ENCODE results near the gene MMAA.
A peak's percentile ranks its signal among the peaks of the same experiment; 100 is the strongest.
"Not testable (repeated sequence)": the region's sequence is repeated elsewhere in the genome, so short reads cannot be mapped to it uniquely, and the experiment has no call there.

Gene MMAA

DNA sequence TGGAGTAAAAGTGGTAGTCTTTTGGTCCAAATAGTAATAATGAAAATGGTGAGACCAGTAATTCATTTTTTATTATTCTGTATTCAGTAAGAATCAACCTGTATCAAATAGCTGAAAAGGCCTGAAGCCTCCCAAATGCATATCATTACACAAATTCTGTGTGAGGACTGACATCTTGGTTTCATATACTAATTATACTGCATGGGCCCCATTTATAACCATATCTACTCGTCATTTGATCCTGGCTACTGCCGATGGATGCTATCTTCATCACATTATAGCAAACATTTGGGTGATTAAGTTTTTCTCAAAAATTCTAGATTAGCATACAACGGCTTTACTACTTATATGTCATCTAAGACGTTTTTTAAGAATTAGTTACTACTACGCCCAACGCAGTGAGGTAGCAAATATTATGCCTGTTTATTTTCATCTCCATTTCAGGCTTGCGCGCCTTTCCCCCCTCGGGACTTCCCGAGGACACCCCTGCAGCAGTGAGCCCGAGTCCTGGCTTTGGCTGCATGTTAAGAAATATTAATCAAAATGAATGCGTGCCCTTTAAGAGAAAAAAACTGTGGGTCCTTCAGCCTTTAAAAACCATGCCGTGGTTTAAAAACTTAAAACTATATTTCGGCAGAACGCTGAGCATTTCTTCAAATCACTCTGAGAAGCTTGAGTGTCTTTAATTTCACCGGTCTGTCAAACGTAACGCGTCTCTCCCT lies 814 bp upstream of the MMAA start:
- peak overlapping the region; percentile 90 for H3K4me3 ChIP-seq (ENCODE audit: low read length)
- TF ChIP-seq ZNF274 (IDR thresholded peaks at IDR 0.05; ENCODE audit: low read depth, low read length), result no peak

DNA sequence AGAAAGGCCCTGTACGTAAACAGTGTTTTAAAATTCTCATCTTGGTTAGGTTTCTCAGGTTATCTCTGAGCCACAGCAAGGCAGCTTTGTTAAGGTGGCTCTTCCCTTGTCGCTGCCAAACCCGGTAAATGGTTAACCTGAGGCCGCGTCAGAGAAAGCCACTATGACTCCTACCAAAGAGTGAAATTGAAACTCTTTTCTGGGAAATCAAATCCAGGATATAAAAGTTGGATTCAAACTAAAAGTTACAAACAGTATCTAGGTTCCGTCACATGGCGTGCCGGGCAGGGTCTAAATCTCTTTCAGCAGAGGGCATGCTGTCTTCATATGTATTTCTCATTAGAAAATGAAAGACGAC lies 433 bp downstream of the MMAA start:
- TF ChIP-seq ZNF274 (IDR thresholded peaks at IDR 0.05; ENCODE audit: low read depth, low read length), result no peak
- H3K4me3 ChIP-seq (ENCODE audit: low read length), result peak overlapping the region; percentile 90

DNA sequence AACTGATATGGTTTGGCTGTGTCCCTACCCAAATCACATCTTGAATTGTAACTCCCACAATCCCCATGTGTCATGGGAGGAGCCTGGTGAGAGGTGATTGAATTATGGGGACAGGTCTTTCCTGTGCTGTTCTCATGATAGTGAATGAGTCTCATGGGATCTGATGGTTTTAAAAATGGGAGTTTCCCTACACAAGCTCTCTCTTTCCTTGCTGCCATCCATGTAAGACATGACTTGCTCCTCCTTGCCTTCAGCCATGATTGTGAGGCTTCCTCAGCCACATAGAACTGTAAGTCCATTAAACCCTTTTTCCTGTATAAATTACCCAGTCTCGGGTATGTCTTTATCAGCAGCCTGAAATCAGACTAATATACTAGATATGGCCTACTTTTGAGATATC lies 2.9 kb downstream of the MMAA start:
- H3K4me3 ChIP-seq (ENCODE audit: low read length), result not testable (repeated sequence)

DNA sequence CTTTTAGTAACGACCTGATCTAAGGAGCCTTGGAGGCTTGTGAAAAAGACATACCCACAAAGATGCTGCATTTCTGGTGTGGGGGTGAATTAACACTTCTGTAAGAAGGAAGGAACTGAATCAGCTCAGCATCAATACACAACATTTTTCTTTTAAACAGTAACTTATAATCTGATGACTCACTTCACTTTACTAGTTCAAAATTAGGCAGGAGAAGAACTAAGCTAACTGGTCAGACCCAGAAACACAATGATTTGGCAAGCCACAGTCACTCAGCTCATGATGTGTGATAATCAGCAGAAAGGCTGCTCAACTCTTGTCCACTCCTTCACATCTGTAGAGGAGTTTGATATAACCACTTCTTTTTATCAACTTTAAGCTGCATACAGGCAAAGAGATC lies 4.6 kb downstream of the MMAA start:
- no peak overlapping the region for H3K4me3 ChIP-seq (ENCODE audit: low read length)
- TF ChIP-seq ZNF274 (IDR thresholded peaks at IDR 0.05; ENCODE audit: low read depth, low read length), result no peak

DNA sequence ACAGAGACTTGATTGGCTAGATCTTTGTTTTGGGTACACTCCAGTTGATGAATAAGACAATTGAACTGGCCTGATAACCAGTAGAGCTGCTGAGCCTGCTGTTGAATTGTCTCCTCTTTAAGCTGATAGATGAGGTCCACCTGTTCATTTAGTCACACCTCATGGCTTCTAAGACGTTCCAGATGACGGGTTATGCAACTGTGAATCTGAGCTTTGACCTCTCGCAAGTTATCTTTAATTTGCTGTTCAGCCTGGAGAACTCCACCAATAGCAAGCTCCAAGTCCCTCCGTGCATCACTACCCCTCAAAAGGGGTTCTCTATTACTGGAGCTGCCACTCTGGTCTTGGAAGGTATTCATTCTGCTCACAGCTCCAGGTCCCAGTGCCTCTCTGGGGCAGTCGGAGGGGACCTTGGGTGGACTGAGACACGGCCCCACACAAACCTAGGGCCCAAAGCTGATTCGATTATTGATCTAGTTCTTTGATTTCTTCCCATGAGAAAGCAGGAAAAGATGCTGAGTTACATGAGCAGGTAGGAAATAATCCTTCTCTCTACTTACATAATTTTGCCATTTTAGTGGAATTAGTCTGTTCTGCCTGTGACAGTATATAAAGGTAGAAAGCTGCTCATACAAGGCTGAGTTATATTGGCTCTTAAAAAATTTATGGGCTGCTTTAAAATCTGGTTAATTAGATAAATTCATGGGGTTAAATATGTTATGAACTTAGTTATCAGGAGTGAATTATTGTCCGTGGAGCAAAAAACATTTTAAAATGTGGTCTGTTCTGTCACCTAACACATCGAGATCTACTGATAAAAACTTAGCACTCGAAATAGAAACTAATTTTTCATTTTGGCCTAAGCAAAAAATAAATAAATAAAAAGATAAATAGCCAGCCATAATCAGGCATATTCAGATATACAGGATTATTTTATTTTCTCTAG lies 6.8 kb downstream of the MMAA start:
- no peak overlapping the region for H3K4me3 ChIP-seq (ENCODE audit: low read length)
- no peak for TF ChIP-seq ZNF274 (IDR thresholded peaks at IDR 0.05; ENCODE audit: low read depth, low read length)

DNA sequence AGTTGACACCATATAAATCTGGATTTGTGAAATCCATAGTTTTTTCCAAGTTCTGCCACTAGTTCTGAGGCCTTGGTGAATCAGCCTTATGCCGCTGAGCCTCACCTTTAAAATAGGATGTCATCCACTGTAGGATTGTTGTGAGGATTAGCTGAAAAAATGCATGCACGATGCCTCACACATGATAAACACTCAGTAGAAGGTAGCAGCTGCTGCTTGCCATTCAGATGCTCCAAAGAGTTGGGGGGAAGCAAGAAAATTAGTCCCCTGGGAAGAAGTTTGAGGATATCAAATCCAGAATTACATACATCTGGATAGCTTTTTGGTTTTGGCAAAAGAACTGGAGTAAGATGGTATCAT lies 7.4 kb downstream of the MMAA start:
- no peak overlapping the region for H3K4me3 ChIP-seq (ENCODE audit: low read length)
- TF ChIP-seq ZNF274 (IDR thresholded peaks at IDR 0.05; ENCODE audit: low read depth, low read length), result no peak

DNA sequence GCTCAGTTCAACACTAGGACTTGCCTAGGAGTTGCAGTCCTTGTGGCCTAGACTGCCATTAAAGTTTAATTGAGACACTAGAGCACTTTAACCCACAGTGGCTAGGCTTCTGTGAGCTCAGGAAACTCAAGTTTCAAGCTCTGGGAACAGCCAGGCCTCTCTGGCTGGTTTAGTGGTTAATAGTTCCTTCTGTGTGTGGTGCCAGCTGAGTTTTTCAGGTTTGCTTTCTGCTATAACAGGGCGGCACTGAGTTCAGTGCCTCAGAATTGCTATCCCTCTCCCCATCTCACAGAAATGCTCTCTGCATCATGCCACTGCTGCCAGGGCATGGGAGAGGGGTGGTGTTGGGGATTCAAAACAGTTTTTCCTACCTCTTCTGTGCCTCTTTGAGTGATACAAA lies 15.9 kb downstream of the MMAA start:
- TF ChIP-seq ZNF274 (IDR thresholded peaks at IDR 0.05; ENCODE audit: low read depth, low read length), result no peak
- H3K4me3 ChIP-seq (ENCODE audit: low read length), result no peak overlapping the region

DNA sequence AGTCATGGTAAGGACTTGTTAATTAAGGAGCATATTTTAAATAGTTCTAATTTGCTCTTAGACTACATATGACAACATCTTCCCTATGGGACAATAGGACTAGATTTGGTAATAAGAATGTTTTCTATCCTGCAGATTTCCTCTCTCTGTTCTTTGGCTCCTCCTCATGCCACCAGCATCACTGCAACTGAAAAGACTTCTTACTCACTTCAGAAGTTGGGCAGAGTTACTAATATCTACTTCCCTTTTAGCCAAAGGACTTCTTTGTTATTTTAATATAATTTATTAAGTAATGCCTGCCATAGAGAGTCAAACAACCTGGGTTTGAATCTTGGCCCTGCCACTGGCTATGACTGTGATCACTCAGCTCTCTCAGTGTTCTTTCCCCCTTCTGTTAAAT lies 16.4 kb downstream of the MMAA start:
- no peak overlapping the region for H3K4me3 ChIP-seq (ENCODE audit: low read length)
- no peak for TF ChIP-seq ZNF274 (IDR thresholded peaks at IDR 0.05; ENCODE audit: low read depth, low read length)

DNA sequence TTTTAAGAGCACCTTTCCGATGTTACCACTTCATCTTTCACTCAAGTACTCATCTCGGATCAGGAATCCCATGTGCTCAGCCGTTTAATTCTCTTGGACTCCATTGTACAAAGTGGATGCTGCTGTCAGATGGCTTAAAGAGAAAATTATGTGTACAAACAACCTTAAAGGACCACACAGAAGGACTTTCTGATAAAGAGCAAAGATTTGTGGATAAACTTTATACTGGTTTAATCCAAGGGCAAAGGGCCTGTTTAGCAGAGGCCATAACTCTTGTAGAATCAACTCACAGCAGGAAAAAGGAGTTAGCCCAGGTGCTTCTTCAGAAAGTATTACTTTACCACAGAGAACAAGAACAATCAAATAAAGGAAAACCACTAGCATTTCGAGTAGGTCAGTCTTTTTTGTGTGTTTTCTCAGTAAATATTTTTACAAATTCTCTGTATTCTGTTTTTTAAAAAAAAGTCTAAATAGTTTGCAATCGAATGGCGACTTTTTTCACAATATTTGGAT lies 20.1 kb downstream of the MMAA start:
- no peak for TF ChIP-seq ZNF274 (IDR thresholded peaks at IDR 0.05; ENCODE audit: low read depth, low read length)
- H3K4me3 ChIP-seq (ENCODE audit: low read length), result no peak overlapping the region

DNA sequence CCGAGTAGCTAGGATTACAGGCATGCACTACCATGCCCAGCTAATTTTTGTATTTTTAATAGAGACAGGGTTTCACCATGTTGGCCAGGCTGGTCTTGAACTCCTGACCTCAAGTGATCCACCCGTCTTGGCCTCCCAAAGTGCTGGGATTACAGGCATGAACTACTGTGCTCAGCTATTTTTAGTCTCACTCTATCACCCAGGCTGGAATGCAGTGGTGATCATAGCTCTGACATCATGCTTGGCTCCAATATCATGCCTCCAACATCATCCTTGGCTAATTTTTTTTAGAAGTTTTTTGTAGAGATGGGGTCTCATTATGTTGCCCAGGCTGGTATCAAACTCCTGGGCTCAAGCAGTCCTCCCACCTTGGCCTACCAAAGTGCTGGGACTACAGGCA lies 21.1 kb downstream of the MMAA start:
- H3K4me3 ChIP-seq (ENCODE audit: low read length), result not testable (repeated sequence)

DNA sequence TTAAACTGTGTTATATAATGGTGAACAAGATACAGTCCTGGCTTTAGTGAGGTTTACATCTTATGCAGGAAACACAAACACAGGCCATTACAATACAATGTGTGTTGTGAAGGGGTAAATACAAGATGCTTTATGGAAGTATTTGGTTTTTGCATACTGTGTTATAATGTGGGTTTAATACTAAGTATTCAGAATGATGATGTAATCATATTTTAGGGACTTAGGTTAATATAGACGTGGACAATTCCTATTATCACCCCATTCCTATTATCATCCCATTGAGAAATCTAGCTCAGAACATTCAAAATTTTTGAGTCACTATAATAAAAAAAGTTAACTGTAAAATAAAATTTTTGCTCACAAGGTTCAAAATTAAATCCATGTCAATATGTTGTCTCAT lies 24.1 kb downstream of the MMAA start:
- no peak for TF ChIP-seq ZNF274 (IDR thresholded peaks at IDR 0.05; ENCODE audit: low read depth, low read length)
- H3K4me3 ChIP-seq (ENCODE audit: low read length), result no peak overlapping the region

DNA sequence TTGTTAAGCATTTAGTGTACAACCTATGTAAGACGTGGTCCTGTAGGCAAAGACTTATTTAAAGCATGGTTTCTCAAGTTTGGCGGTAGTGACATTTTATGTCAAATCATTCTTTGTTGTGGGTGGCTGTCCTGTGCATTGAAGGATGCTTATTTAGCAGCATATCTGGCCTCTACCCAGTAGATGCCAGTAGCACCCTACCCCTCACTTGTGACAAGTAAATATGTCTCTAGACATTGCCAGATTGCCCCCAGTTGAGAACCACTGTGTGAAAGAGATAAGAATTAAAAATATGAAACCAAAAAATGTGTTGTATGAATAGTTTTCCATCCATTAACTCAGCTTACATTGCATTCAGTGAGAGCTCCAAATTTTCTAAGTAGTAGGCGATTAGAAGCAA lies 25.5 kb downstream of the MMAA start:
- H3K4me3 ChIP-seq (ENCODE audit: low read length), result no peak overlapping the region
- no peak for TF ChIP-seq ZNF274 (IDR thresholded peaks at IDR 0.05; ENCODE audit: low read depth, low read length)

DNA sequence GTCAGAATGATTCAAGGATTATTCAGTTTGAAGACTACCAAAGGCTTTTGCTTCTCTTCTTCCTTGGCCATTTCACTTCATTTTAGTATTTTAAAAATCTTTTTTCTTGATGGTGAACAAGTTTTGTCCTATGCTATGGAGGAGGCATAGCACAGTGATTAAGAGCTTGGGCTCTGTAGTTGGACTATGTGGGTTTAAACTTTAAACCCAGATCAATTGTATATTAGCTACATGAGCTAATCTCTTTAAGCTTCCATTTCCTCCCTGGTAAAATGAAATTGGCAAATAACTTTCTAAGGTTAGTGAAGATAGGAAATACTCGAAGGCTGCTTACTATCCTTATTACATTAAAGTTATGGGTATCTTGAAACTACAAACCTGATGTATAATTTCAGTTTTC lies 37.0 kb downstream of the MMAA start:
- TF ChIP-seq ZNF274 (IDR thresholded peaks at IDR 0.05; ENCODE audit: low read depth, low read length), result no peak
- H3K4me3 ChIP-seq (ENCODE audit: low read length), result no peak overlapping the region

DNA sequence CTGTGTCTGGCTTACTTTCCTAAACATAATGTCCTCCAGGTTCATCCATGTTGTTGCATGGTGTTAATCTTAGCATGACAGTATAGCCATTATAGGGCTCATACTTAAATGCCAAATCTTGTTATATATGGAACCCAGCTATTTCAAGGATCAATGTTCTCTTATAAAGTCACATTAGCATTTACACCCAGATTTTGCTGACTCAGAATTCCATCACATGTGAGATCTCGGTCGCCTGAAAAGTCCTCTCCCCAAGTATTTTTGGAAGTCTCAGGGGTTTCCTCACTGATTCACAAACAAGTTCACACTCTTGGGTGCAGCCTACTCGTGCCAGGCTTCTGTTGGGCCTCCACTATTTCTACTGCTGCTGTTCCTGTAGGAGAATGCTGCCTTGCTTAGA lies 40.9 kb downstream of the MMAA start:
- no peak for TF ChIP-seq ZNF274 (IDR thresholded peaks at IDR 0.05; ENCODE audit: low read depth, low read length)
- H3K4me3 ChIP-seq (ENCODE audit: low read length), result no peak overlapping the region

DNA sequence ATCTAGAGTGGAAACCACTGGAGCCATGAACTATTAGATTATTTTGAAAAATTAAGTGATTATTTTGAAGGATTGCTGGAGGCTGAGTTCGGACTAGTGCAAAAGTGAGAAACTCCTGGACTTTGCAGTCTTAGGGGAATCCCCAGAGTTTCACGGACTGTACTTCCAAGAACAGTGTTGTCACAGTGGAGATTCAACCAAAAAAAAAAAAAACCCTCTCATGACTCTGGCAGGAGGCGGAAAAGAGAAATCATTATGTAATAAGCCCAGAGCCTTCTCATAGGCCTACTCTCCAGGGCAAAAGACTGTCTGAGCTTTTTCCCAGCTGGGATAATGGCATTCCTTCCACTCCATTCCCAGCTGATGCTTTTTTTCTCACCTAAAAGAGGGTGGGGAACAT lies 44.0 kb downstream of the MMAA start:
- no peak for TF ChIP-seq ZNF274 (IDR thresholded peaks at IDR 0.05; ENCODE audit: low read depth, low read length)
- H3K4me3 ChIP-seq (ENCODE audit: low read length), result no peak overlapping the region
